ENCODE measurements around the gene CDC42BPA.
A peak's percentile ranks its signal among the peaks of the same experiment; 100 is the strongest.

CDC42BPA gene

GRCh38 chr1:226945106-226945857 lies 373.0 kb downstream of the CDC42BPA start:
- DNase-seq (ENCODE audit: low spot score): no peak

DNA sequence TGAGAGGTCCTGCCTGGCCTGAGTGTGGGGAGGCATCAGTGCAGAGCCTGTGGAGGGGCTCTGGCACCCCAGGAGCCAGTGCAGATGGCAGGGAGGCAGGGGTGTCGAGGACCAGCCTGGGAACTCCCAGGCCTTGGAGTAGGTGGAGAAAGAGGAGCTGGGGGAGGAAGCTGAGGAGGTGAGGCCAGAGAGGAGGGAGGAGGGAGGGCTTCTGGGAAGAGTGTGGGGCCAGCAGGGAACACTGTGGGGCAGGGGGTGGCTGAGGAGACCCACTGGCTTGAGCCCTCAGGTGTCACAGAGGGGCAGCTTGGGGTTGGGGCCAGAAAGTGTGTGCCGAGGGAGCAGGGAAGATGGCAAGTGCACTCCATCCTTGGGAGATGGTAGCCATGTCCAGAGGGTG lies 374.4 kb downstream of the CDC42BPA start:
- DNase-seq (ENCODE audit: low spot score): no peak

DNA sequence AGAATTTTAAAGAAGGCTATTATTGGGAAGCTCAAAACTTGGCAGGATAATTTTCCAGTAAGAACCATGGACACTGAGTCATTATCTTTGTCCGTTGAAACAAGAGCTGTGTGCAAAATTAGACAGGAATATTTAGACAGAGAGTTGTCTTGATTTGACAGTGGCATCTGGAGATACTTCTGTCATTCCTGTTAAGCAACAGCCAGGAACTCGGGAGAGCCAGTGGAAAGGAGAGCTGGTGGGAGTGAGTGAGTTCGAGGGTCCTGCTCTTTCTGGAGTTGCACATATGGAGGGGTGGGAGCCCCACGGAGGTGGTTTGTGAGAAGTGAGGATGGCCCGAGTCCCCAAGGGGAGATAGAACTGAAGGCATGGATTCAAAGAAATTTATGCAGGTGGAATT lies 375.1 kb downstream of the CDC42BPA start:
- no peak for DNase-seq (ENCODE audit: low spot score)

DNA sequence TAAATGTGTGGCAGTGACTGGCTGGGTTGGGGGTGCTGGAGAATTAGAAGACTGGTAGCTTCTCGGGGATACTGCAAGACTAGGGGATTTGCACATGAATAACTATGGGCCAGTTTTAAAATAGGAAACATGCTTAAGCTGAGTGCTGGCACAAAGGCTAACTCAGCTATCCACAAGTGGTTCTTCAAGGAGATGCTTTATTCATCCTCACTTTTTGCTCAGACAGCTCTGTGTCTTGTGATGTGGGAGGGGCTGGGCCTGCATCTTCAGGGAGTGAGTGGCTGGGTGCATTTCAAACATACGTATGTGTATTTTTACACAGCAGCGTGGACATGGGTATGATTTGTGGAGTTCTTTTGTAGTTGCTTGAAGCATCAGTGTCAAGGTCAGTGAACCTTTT lies 375.9 kb downstream of the CDC42BPA start:
- DNase-seq (ENCODE audit: low spot score): no peak

DNA sequence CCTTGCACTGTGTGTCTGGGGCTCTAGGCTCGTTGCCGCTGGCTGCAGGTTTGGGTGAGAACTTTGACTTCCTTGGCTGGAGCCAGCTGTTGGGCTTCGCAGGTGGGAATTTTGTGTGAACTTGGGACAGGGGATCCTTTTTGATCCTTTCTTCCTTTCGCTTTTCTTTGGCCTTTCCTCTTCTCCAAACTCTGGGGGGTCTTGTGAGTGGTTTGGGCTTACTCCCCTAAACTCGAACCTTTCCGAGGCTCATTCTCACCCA lies 377.6 kb downstream of the CDC42BPA start:
- DNase-seq (ENCODE audit: low spot score): no peak

GRCh38 chr1:226940029-226940805 lies 378.1 kb downstream of the CDC42BPA start, which contains the start of gene COQ8A:
COQ8A (plus strand) TSS chr1:226940294; CDS start chr1:226961386, 21,092 bp downstream.
- DNase-seq (ENCODE audit: low spot score): peak; percentile 99

Data from RKO (cell line).